Sigmoid colon (tissue), 4 donors: ENCODE measurements around the gene RGS11.

Source experiments
- EP300 ChIP-seq, 4 donors: sonication (generic); formaldehyde crosslinking; IDR thresholded peaks; one replicate each; pipeline ENCODE4 v1.6.1; 2017; ENCODE audit warnings: antibody characterized with exemption in 4 of 4
- POLR2A ChIP-seq, 2 donors: fragments of 450-650 bp; IDR thresholded peaks; one replicate each; pipeline ENCODE4 v1.6.1; 2016; ENCODE audit warnings: antibody characterized with exemption in 2 of 2, mild to moderate bottlenecking in 2 of 2, moderate library complexity in 2 of 2
- POLR2AphosphoS5 ChIP-seq, 4 donors: sonication (generic); formaldehyde crosslinking; IDR thresholded peaks; one replicate each; pipeline ENCODE4 v1.6.1; 2017; ENCODE audit warnings: antibody characterized with exemption in 4 of 4
- TF ChIP-seq, protein P1 (sequence below), 4 experiments: fragments of 450-650 bp in 3 of 4; fragments of 200-600 bp in 1 of 4; IDR thresholded peaks; one replicate each; pipeline ENCODE4 v1.5.1; 2016 to 2019; ENCODE audit warnings: antibody characterized with exemption in 4 of 4, mild to moderate bottlenecking in 3 of 4, moderate library complexity in 2 of 4

DNA sequence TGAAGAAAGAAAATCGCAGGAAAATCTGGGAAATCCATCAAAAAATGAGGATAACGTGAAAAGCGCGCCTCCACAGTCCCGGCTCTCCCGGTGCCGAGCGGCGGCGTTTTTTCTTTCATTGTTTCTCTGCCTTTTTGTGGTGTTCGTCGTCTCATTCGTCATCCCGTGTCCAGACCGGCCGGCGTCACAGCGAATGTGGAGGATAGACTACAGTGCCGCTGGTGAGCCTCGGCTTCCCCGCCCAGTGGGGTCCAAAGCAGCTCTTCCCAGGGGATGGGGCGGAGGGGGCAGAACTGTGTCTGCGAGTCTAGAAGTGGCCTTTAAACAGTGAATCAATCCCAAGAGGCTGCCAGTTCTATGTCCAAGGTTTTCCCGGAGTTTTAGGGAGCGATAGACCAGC lies 21.3 kb downstream of the RGS11 start:
- TF ChIP-seq POLR2A (IDR thresholded peaks at IDR 0.05) (no peak), EP300 (IDR thresholded peaks at IDR 0.05) (no peak), POLR2AphosphoS5 (IDR thresholded peaks at IDR 0.05) (no peak)
- TF ChIP-seq, protein P1, sequence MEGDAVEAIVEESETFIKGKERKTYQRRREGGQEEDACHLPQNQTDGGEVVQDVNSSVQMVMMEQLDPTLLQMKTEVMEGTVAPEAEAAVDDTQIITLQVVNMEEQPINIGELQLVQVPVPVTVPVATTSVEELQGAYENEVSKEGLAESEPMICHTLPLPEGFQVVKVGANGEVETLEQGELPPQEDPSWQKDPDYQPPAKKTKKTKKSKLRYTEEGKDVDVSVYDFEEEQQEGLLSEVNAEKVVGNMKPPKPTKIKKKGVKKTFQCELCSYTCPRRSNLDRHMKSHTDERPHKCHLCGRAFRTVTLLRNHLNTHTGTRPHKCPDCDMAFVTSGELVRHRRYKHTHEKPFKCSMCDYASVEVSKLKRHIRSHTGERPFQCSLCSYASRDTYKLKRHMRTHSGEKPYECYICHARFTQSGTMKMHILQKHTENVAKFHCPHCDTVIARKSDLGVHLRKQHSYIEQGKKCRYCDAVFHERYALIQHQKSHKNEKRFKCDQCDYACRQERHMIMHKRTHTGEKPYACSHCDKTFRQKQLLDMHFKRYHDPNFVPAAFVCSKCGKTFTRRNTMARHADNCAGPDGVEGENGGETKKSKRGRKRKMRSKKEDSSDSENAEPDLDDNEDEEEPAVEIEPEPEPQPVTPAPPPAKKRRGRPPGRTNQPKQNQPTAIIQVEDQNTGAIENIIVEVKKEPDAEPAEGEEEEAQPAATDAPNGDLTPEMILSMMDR (IDR thresholded peaks at IDR 0.05) = no peak
